Vagina (tissue), 2 donors: ENCODE results near the gene APOL6.

Experiments used
- POLR2A ChIP-seq, 2 donors: fragments of 450-650 bp; IDR thresholded peaks; one replicate each; pipeline ENCODE4 v1.6.1; 2017; ENCODE audit warnings: antibody characterized with exemption in 2 of 2, mild to moderate bottlenecking in 2 of 2, moderate library complexity in 2 of 2
- POLR2AphosphoS5 ChIP-seq, 2 donors: sonication (generic); formaldehyde crosslinking; IDR thresholded peaks; one replicate each; pipeline ENCODE4 v1.9.0; 2017; ENCODE audit warnings: antibody characterized with exemption in 2 of 2, mild to moderate bottlenecking in 2 of 2, low read depth in 1 of 2; ENCODE audit not compliant: insufficient read depth in 1 of 2
- TF ChIP-seq, protein P1 (sequence below), 3 experiments: fragments of 450-650 bp in 2 of 3; fragments of 200-600 bp in 1 of 3; sonication (generic) in 1 of 3; IDR thresholded peaks; one replicate each; pipeline ENCODE4 v1.5.1; 2017 to 2019; ENCODE audit warnings: antibody characterized with exemption in 3 of 3, mild to moderate bottlenecking in 2 of 3, moderate library complexity in 2 of 3

DNA sequence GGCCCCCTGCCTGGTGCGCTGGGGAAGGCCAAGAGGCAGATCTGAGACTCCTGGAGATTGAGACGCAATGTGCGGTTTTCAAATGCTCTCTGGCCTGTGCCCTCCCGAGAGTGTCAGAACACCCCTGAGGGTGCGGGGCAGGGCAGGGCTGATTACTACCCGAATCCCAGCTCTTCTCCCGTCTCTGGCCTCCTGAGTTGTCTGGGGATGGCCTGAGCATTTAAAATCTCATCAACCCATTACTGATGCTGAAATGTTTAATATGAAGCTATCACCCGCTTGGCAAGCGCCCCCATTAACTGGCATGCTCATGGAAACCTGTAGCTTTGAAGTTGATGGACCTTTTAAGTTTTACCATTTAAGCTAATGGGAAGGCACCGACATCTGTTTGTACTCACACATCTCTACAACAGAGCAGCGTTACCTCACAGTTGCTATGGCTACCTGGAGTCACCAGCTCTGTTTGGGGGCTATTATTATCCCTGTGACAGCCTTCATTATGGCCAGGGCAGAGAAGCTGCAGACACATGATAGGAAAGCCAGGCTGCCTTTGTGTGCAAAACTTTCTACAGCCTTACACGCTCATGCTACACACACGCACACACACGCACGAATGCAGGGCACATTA is 27.5 kb upstream of the APOL6 start:
- TF ChIP-seq, protein P1, sequence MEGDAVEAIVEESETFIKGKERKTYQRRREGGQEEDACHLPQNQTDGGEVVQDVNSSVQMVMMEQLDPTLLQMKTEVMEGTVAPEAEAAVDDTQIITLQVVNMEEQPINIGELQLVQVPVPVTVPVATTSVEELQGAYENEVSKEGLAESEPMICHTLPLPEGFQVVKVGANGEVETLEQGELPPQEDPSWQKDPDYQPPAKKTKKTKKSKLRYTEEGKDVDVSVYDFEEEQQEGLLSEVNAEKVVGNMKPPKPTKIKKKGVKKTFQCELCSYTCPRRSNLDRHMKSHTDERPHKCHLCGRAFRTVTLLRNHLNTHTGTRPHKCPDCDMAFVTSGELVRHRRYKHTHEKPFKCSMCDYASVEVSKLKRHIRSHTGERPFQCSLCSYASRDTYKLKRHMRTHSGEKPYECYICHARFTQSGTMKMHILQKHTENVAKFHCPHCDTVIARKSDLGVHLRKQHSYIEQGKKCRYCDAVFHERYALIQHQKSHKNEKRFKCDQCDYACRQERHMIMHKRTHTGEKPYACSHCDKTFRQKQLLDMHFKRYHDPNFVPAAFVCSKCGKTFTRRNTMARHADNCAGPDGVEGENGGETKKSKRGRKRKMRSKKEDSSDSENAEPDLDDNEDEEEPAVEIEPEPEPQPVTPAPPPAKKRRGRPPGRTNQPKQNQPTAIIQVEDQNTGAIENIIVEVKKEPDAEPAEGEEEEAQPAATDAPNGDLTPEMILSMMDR (IDR thresholded peaks at IDR 0.05), result no peak
- no peak for TF ChIP-seq POLR2A (IDR thresholded peaks at IDR 0.05)
- no peak for TF ChIP-seq POLR2AphosphoS5 (IDR thresholded peaks at IDR 0.05; ENCODE audit: insufficient read depth in 1 of 2, low read depth in 1 of 2)
